HepG2 (cell line): ENCODE measurements around the gene CEBPA. TPM values are rescaled to one million over a fixed set of nuclear protein-coding genes. Genes with fewer than 3 reads are reported as not detected.

ENCODE experiments used
- AKAP8 ChIP-seq: sonication (generic); formaldehyde crosslinking; IDR thresholded peaks from 2 replicates; pipeline ENCODE4 v1.5.1; 2020; ENCODE audit warnings: mild to moderate bottlenecking, missing genetic modification reagents
- CBX1 ChIP-seq: IDR thresholded peaks from one replicate; pipeline ENCODE4 v1.6.1; 2016; ENCODE audit warnings: antibody characterized with exemption, low read depth
- KDM1A ChIP-seq: IDR thresholded peaks from 2 replicates; pipeline ENCODE4 v1.6.1; 2016; ENCODE audit warnings: missing compliant biosample characterization
- NR2F6 ChIP-seq, 2 experiments: IDR thresholded peaks; 2 replicates each; pipeline ENCODE4 v1.6.1; 2016; ENCODE audit warnings: antibody characterized with exemption in 1 of 2, mild to moderate bottlenecking in 1 of 2
- PATZ1 ChIP-seq: sonication (generic); formaldehyde crosslinking; IDR thresholded peaks from 2 replicates; pipeline ENCODE4 v1.4.0; 2020; ENCODE audit warnings: missing genetic modification reagents
- RAD21 ChIP-seq: fragments of 450-650 bp; formaldehyde crosslinking; IDR thresholded peaks from 2 replicates; pipeline ENCODE4 v1.5.0; 2020; ENCODE audit warnings: mild to moderate bottlenecking
- STAG1 ChIP-seq: sonication (generic); formaldehyde crosslinking; IDR thresholded peaks from 2 replicates; pipeline ENCODE4 v1.4.0; 2020; ENCODE audit warnings: missing genetic modification reagents
- ZBTB33 ChIP-seq: sonication (generic); formaldehyde crosslinking; IDR thresholded peaks from 2 replicates; pipeline ENCODE4 v1.4.0; 2020; ENCODE audit warnings: missing genetic modification reagents
- ZFAT ChIP-seq: sonication (generic); formaldehyde crosslinking; conservative IDR thresholded peaks from 2 replicates; pipeline ENCODE4 v1.8.1; 2023; ENCODE audit warnings: missing genetic modification reagents, inconsistent platforms
- ZFP91 ChIP-seq: sonication (generic); formaldehyde crosslinking; IDR thresholded peaks from 2 replicates; pipeline ENCODE4 v1.9.0; 2022; ENCODE audit warnings: missing genetic modification reagents, mild to moderate bottlenecking, borderline replicate concordance
- ZMYM2 ChIP-seq: sonication (generic); formaldehyde crosslinking; IDR thresholded peaks from 2 replicates; pipeline ENCODE4 v1.8.0; 2022; ENCODE audit warnings: mild to moderate bottlenecking, missing genetic modification reagents
- ZMYM3 ChIP-seq: sonication (generic); formaldehyde crosslinking; IDR thresholded peaks from 2 replicates; pipeline ENCODE4 v1.5.1; 2020; ENCODE audit warnings: mild to moderate bottlenecking, missing genetic modification reagents
- ZNF260 ChIP-seq: sonication (generic); formaldehyde crosslinking; IDR thresholded peaks from 2 replicates; pipeline ENCODE4 v1.4.0; 2020; ENCODE audit warnings: missing genetic modification reagents, low read depth, mild to moderate bottlenecking, borderline replicate concordance
- ZNF317 ChIP-seq: sonication (generic); formaldehyde crosslinking; IDR thresholded peaks from 2 replicates; pipeline ENCODE4 v1.5.0; 2020; ENCODE audit warnings: mild to moderate bottlenecking, missing genetic modification reagents
- ZNF574 ChIP-seq: sonication (generic); formaldehyde crosslinking; IDR thresholded peaks from 2 replicates; pipeline ENCODE4 v1.4.0; 2020; ENCODE audit warnings: missing genetic modification reagents
- ZNF639 ChIP-seq: conservative IDR thresholded peaks from 2 replicates; pipeline ENCODE4 v1.6.1; 2018; ENCODE audit warnings: missing genetic modification reagents
- ZNF713 ChIP-seq: sonication (generic); formaldehyde crosslinking; IDR thresholded peaks from 2 replicates; pipeline ENCODE4 v1.4.0; 2020; ENCODE audit warnings: mild to moderate bottlenecking, missing genetic modification reagents
- polyA plus RNA-seq, 8 experiments: library from polyadenylated mRNA; depleted of rRNA in 3 of 8; stranded (reverse) in 7 of 8; unstranded in 1 of 8; fragments of >200 nt; fragmentation: Illumina TruSeq in 4 of 8; extraction: Trizol in 4 of 8; gene quantifications; 2 replicates each; pipeline versions ENCODE4 v1.2.1 to v1.2.3, GENCODE V29; 2011 to 2016; ENCODE audit warnings: low read depth in 4 of 8, missing spikeins in 1 of 8, mixed read lengths in 1 of 8; ENCODE audit not compliant: insufficient read depth in 1 of 8
- total RNA-seq, 5 experiments: library from RNA; depleted of rRNA; stranded (reverse); fragments of >200 nt; fragmentation: Illumina TruSeq; extraction: Trizol; gene quantifications; 2 replicates each; pipeline ENCODE4 v1.2.3, GENCODE V29; 2016; ENCODE audit warnings: low read depth in 1 of 5
- TF ChIP-seq, protein P1 (sequence below): sonication (generic); formaldehyde crosslinking; IDR thresholded peaks from 2 replicates; pipeline ENCODE4 v1.5.0; 2020; ENCODE audit warnings: mild to moderate bottlenecking, missing genetic modification reagents, moderate library complexity

The CEBPA gene
- total and polyA plus RNA-seq, 2 of the 13 experiments (the other 11 are each of a cell fraction or from before 2014, with no cell fraction given), result 24.8 to 103 TPM

DNA sequence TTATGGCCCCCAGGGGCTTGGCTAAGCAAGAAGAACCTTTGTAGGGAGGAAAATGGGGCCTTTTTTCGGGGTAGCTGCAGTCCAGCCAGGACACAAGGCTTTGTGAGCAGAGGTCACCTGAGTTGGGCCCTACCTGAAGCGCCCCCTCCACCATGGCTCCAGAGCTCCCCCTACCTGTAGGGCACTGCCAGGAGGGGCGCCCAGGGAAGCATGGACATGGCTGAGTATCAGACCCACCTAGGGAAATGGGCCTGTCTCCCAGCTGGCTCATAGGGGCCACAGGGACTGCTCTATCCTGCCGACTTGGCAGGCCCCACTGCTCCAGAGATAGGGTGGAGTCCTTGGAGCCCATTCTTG is 9.0 kb upstream of the CEBPA start (continued):
- no peak for TF ChIP-seq ZNF574 (CRISPR knock-in tag)
- peak; percentile 39 for TF ChIP-seq CBX1
- no peak for TF ChIP-seq ZNF317
- TF ChIP-seq, protein P1, sequence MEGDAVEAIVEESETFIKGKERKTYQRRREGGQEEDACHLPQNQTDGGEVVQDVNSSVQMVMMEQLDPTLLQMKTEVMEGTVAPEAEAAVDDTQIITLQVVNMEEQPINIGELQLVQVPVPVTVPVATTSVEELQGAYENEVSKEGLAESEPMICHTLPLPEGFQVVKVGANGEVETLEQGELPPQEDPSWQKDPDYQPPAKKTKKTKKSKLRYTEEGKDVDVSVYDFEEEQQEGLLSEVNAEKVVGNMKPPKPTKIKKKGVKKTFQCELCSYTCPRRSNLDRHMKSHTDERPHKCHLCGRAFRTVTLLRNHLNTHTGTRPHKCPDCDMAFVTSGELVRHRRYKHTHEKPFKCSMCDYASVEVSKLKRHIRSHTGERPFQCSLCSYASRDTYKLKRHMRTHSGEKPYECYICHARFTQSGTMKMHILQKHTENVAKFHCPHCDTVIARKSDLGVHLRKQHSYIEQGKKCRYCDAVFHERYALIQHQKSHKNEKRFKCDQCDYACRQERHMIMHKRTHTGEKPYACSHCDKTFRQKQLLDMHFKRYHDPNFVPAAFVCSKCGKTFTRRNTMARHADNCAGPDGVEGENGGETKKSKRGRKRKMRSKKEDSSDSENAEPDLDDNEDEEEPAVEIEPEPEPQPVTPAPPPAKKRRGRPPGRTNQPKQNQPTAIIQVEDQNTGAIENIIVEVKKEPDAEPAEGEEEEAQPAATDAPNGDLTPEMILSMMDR (CRISPR knock-in tag), result peak; percentile 78
- TF ChIP-seq KDM1A (CRISPR knock-in tag), result peak; percentile 57; the same call in 1 of the 2 replicates
- TF ChIP-seq ZFAT (CRISPR knock-in tag), result no peak
- peak; percentile 71; the same call in 1 of the 2 replicates for TF ChIP-seq RAD21
- TF ChIP-seq ZNF713 (CRISPR knock-in tag), result no peak
- TF ChIP-seq AKAP8, result no peak
- peak; percentile 73 for TF ChIP-seq ZBTB33 (CRISPR knock-in tag)
- peak; percentile 61 for TF ChIP-seq ZMYM3 (CRISPR knock-in tag)
- peak; percentile 84 for TF ChIP-seq ZMYM2
- TF ChIP-seq PATZ1, result peak; percentile 65
- TF ChIP-seq STAG1 (CRISPR knock-in tag), result peak; percentile 74
- TF ChIP-seq NR2F6 (IDR thresholded peaks at IDR 0.05), result 0 out of 2 replicates have a peak, but pooled peaks have one; percentile 17
- TF ChIP-seq NR2F6 (CRISPR knock-in tag; IDR thresholded peaks at IDR 0.05), result no peak
- no peak for TF ChIP-seq ZNF639 (CRISPR knock-in tag)
- peak; percentile 31; the same call in 1 of the 2 replicates for TF ChIP-seq ZFP91 (CRISPR knock-in tag)
- no peak for TF ChIP-seq ZNF260
